ENCODE measurements around the gene NT5C. TPM values are rescaled to one million over a fixed set of nuclear protein-coding genes. Genes with fewer than 3 reads are reported as not detected.
"Not testable (repeated sequence)": the region's sequence is repeated elsewhere in the genome, so short reads cannot be mapped to it uniquely, and the experiment has no call there.

Gene NT5C
- total RNA-seq, 6 experiments from 2014 or later: 10.5 to 35.1 (median 12.6) TPM

DNA sequence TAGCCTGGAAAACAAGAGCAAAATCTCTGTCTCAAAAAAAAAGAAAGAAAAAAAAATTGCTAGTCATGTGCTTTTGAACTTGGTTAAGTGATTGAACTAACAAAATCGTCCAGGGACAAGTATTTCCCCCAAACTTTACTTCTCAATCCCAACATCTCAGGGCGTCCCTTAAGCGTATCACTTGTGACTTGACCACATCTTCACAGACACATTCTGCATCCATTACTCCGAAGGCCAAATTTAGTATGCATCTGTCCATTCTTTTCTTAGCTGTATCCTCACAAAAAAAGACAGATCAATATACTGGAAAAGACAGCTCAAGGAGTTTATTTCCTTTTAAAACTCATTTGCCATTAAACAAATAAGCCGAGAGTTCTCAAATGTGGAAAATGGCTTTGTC lies 28.7 kb upstream of the NT5C start:
- TF ChIP-seq POLR2A (IDR thresholded peaks at IDR 0.05): no peak
- TF ChIP-seq, protein P1, sequence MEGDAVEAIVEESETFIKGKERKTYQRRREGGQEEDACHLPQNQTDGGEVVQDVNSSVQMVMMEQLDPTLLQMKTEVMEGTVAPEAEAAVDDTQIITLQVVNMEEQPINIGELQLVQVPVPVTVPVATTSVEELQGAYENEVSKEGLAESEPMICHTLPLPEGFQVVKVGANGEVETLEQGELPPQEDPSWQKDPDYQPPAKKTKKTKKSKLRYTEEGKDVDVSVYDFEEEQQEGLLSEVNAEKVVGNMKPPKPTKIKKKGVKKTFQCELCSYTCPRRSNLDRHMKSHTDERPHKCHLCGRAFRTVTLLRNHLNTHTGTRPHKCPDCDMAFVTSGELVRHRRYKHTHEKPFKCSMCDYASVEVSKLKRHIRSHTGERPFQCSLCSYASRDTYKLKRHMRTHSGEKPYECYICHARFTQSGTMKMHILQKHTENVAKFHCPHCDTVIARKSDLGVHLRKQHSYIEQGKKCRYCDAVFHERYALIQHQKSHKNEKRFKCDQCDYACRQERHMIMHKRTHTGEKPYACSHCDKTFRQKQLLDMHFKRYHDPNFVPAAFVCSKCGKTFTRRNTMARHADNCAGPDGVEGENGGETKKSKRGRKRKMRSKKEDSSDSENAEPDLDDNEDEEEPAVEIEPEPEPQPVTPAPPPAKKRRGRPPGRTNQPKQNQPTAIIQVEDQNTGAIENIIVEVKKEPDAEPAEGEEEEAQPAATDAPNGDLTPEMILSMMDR (IDR thresholded peaks at IDR 0.05): no peak
- Histone ChIP-seq H3K4me1 (no peaks in the 10 kb centered on the region), H3K27me3 (no peaks in the 10 kb centered on the region), H3K4me3 (no peak overlapping the region), H3K36me3 (no peaks in the 10 kb centered on the region), H3K9me3 (no peaks in the 10 kb centered on the region), H3K27ac (no peak overlapping the region)
- DNase-seq (no peak), ATAC-seq (no peak)
- intact Hi-C loops (cut with DNase I): no loop called here
- WGBS (ENCODE audit: insufficient coverage, low coverage, low lambda C conversion rate, missing lambda C conversion rate): 92% methylated on average over 5 of the region's 5 CpGs

DNA sequence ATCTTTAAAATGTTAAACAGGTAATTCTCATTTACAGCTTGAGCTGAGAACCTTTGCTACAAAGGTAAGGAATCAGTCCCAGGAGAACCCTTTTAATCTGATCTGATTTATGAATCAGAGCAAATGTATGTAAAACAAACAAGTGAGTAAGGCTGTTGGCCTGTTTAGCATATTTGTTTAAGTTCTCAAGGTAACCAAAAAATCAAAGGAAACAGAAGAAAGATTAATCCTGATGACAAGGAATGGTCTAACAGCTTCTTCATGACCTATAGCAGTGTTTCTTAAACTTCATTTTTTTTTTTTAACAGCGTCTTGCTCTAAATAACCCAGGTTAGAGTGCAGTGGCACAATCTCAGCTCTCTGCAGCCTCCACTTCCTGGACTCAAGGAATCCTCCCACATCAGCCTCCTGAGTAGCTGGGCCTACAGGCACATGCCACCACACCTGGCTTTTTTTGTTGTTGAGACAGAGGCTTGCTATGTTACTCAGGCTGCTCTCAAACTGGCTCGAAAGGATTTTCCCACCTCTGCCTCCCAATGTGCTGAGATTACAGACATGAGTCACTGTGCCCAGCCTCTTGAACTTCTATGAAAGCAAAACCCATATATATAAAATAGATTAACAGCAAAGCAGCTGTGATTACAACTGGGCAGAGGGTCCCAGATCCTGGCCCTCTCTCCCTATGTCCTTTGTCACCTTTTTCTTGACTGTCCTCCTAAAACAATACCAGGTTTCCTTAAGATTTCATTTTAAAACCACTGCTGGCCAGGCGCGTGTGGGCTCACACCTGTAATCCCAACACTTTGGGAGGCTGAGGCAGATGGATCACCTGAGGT lies 27.9 kb upstream of the NT5C start:
- H3K36me3 ChIP-seq: no peaks in the 10 kb centered on the region
- no peaks in the 10 kb centered on the region for H3K4me1 ChIP-seq
- H3K27ac ChIP-seq: no peak overlapping the region
- intact Hi-C loops (cut with DNase I): no loop called here
- H3K4me3 ChIP-seq: no peak overlapping the region
- no peak for TF ChIP-seq POLR2A (IDR thresholded peaks at IDR 0.05)
- TF ChIP-seq, protein P1 (IDR thresholded peaks at IDR 0.05): no peak
- no peaks in the 10 kb centered on the region for H3K9me3 ChIP-seq
- DNase-seq: peak in 1 of 3 donors; percentile 3
- no peaks in the 10 kb centered on the region for H3K27me3 ChIP-seq
- ATAC-seq: no peak
- 78% methylated on average over 4 of the region's 4 CpGs for WGBS (ENCODE audit: insufficient coverage, low coverage, low lambda C conversion rate, missing lambda C conversion rate)

DNA sequence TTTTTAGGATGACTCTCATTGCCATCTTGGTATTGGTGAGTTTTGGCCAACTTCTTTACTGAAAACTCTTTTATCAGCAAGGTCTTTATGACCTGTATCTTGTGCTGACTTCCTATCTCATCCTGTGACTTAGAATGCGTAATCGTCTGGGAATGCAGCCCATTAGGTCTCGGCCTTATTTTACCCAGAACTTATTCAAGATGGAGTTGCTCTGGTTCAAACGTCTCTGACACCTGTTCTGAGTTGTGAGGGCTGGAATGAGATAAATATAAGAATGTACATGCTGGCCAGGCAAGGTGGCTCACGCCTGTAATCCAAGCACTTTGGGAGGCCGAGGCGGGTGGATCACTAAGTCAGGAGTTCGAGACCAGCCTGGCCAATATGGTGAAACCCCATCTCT lies 26.9 kb upstream of the NT5C start:
- DNase-seq, H3K36me3 ChIP-seq: not testable (repeated sequence)

DNA sequence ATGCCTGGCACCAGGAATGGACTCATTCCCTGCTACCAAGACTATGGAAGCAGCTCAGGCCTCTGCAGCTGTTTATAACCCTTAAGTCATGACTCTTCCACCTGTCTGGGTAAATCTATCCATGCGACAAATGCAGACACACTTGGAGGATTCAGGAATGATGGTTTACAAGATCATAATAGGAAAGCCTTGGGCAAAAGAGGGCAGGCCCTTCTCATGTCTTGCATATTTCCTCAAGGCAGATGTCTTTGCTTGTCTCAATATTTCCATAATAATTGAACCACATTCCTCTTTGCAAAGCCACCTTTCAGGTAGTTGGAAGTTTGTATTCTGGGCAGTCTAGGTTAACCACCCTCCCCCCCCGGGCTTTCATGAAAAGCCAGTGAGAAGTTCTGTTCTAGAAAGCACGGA lies 23.7 kb upstream of the NT5C start:
- whole genome bisulfite sequencing (ENCODE audit: insufficient coverage, low coverage, low lambda C conversion rate, missing lambda C conversion rate): 100% methylated on average over 2 of the region's 3 CpGs
- DNase-seq (no peak), ATAC-seq (no peak)
- peaks cover 0 to 5% (median 0%) of the 10 kb centered on the region in 4 donors for H3K4me1 ChIP-seq
- H3K27me3 ChIP-seq: no peaks in the 10 kb centered on the region
- intact Hi-C loops (cut with DNase I): no loop called here
- H3K4me3 ChIP-seq: no peak overlapping the region
- TF ChIP-seq, protein P1 (IDR thresholded peaks at IDR 0.05): no peak
- no peak for TF ChIP-seq POLR2A (IDR thresholded peaks at IDR 0.05)
- H3K36me3 ChIP-seq: no peaks in the 10 kb centered on the region
- H3K9me3 ChIP-seq: no peaks in the 10 kb centered on the region
- H3K27ac ChIP-seq: no peak overlapping the region

More for the DNA sequence above, 26.9 kb upstream of the NT5C start:
- H3K27me3 ChIP-seq; intact Hi-C loops (cut with DNase I); H3K4me3 ChIP-seq; ATAC-seq; H3K9me3 ChIP-seq; H3K4me1 ChIP-seq; H3K27ac ChIP-seq: not testable (repeated sequence)
- 88% methylated on average over 6 of the region's 8 CpGs for WGBS (ENCODE audit: insufficient coverage, low coverage, low lambda C conversion rate, missing lambda C conversion rate)

All from right lobe of liver (tissue), 6 donors.